Measurements from ENCODE around the gene LIN37. TPM values are rescaled to one million over a fixed set of nuclear protein-coding genes. Genes with fewer than 3 reads are reported as not detected.

Gene LIN37
- total and polyA plus RNA-seq, 2 of the 13 experiments (the other 11 are each of a cell fraction or from before 2014, with no cell fraction given): 6.3 to 8.7 TPM

- TF ChIP-seq ZBTB7B (CRISPR knock-in tag; IDR thresholded peaks at IDR 0.05): peak; percentile 69
- peak; percentile 45 for TF ChIP-seq MAX (IDR thresholded peaks at IDR 0.05)
- TF ChIP-seq DNMT3B (CRISPR knock-in tag; conservative IDR thresholded peaks at IDR 0.05): 0 out of 2 replicates have a peak, but pooled peaks have one; percentile 41
- TF ChIP-seq ZNF253 (CRISPR knock-in tag; IDR thresholded peaks at IDR 0.05; ENCODE audit: borderline replicate concordance): no peak; the same call in 1 of the 2 replicates
- TF ChIP-seq JUND (CRISPR knock-in tag; IDR thresholded peaks at IDR 0.05): no peak; the same call in 1 of the 2 replicates
- no peak for TF ChIP-seq AKAP8 (CRISPR knock-in tag; IDR thresholded peaks at IDR 0.05)
- peak; percentile 45 for TF ChIP-seq RXRB (CRISPR knock-in tag; IDR thresholded peaks at IDR 0.05; ENCODE audit: borderline replicate concordance)
- TF ChIP-seq ZBTB40 (IDR thresholded peaks at IDR 0.05): no peak
- no peak; the same call in 1 of the 2 replicates for TF ChIP-seq ZBTB40 (CRISPR knock-in tag; IDR thresholded peaks at IDR 0.05)
- TF ChIP-seq ZNF138 (CRISPR knock-in tag; IDR thresholded peaks at IDR 0.05; ENCODE audit: low read depth): 0 out of 2 replicates have a peak, but pooled peaks have one; percentile 76
- TF ChIP-seq SAP130 (CRISPR knock-in tag; IDR thresholded peaks at IDR 0.05; ENCODE audit: low read depth): peak; percentile 93
- no peak; the same call in 1 of the 2 replicates for TF ChIP-seq ZNF792 (CRISPR knock-in tag; IDR thresholded peaks at IDR 0.05)
- peak; percentile 87 for TF ChIP-seq ZNF687 (CRISPR knock-in tag; IDR thresholded peaks at IDR 0.05)
- TF ChIP-seq GABPA (IDR thresholded peaks at IDR 0.05; ENCODE audit: low read depth, low read length): no peak
- peak; percentile 55 for TF ChIP-seq GABPA (CRISPR knock-in tag; IDR thresholded peaks at IDR 0.05; ENCODE audit: low read depth)
- TF ChIP-seq ZSCAN9 (CRISPR knock-in tag; IDR thresholded peaks at IDR 0.05; ENCODE audit: borderline replicate concordance): peak; percentile 50; the same call in 1 of the 2 replicates
- TF ChIP-seq ZNF768 (CRISPR knock-in tag; IDR thresholded peaks at IDR 0.05): peak; percentile 26; the same call in 1 of the 2 replicates
Observed at GRCh38 chr19:35740423-35741202, 7.8 kb upstream of the LIN37 start (continued).
